GM21381 (cell line): Measurements from ENCODE around the gene NISCH.
A peak's percentile ranks its signal among the peaks of the same experiment; 100 is the strongest.

Experiments used
- ATAC-seq: cut with Tn5 transposase; IDR thresholded peaks from one replicate; pipeline ENCODE4 v1.9.1; 2021; ENCODE audit warnings: mild to moderate bottlenecking, moderate library complexity; ENCODE audit not compliant: unreplicated experiment

The NISCH gene

DNA sequence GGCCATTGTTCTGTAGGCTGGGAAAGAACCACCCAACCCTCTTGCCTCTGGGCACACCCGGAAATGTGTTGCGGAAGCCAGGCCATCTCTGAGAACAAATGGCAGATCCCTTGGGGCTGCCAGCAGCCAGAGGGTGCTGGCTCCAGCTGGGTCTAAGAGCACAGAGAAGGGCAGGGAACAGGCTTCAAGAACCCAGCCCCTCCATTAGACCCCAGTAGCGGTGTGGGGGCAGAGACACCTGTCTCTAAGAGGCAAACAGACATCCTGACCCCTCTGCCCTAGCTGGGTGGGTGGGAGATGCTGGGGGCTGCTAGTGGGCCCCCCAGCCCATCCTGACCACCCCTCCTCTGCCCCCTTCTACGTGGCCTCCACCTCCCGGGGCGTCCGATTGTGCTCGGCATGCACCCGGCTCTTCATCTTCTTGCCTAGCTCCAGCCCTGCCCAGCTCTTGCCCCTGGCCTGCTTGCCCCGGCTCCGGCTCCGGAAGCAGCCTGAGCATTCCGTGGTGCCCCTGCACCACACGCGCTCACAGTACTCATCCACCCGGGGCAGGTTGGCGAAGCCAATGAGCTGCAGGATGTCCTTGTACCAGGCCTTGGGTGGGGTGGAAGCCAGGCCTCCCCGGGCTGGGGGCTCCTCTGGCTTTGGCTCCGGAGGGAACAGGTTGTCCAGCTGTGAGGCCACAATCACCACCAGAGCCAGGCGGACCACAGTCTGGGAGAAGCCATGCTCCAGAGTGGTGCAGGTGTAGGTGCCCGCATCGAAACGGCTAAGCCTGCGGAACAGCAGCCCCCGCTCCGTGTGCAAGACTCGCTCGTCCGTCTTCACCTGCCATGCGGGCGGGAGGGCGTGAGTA lies 19.9 kb upstream of the NISCH start:
- ATAC-seq = no peak

GRCh38 chr3:52436500-52437149 lies 18.8 kb upstream of the NISCH start:
- no peak for ATAC-seq

DNA sequence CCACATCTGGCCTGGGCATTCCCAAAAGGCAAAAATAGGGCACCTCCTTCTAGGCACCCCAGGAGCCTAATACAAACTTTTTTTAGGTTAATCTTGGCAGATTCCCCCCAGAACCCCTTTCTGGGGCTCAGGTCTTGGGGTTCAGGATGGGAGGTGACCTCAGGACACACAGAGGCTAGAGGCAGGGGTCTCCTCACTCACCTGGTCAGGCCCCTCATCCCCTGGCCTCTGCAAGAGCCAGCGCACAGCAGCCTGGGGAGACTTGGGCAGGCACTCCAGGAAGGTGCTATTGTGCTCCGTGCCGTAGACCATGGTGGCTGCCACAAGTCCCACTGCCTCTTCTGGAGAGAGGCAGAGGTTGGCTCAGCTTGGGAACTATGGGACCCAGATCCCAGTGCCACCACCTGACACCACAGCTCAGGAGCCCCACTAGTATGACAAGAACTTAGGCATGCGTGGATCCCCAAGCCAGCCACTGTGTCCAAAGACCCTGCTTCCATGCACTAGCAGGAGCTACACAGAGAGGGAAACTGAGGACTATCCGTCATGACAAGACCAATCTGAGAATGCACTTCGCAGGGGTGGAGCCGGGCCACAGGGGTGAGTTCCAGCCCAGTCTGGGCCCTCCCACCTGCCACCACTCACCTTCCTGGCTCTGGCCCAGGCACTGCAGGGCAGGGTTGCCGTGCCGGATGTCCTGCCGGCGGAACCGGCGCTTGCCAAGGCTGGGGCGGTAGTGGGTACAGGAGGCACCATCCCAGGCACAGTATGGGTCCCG lies 17.9 kb upstream of the NISCH start:
- no peak for ATAC-seq

DNA sequence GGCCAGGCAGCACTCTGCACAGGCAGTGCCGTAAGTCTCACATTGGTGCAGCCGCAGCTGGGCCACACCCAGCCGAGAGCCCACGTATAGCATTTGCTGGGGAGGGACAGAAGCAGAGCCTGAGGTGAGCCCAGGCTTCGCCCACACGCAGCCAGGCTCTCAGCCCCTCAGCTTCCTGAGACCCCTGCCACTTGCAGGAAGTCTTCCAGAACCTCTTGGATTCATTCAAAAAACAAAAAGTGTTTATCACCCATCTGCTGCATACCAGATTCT lies 17.4 kb upstream of the NISCH start:
- ATAC-seq = no peak

DNA sequence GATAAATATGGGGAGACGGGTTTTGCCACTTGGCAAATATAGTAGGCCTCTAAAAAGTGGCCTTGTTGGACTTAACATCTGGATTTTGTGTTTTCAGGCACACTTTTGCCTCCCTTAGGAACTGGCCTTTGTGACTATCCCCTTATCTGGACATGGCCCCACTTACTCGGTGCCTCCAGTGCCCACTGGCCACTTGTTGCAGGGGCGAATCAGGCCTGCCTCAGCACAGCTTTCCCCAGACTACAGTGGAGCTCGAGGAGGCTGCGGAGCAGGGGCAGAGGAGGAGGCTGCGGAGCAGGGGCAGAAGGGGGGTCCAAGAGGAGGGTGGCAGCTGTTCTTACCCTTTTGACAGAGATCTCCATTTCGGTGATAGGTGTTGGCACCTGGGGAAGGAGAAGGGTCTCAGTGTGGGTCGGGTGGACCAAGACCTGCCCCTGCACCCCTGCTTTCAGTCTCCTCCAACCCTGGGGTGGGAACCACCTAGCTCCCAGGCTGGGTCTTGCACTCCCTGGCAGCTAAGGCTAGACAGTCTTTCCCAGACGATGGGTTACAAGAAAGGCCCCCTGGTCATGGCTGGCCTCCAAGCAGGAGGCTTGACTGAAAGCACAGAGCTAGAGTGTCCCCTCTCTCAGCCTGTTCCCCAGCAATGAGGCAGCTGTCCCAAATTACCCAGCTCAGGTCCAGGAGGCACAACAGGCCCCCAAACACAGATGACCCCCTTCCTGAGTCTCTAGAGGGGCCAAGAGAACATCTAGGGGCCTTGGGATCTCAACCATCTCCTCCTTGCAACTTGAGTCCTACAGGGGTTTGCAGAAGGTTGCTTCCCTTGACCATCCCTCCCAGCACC lies 16.6 kb upstream of the NISCH start:
- no peak for ATAC-seq

- no peak for ATAC-seq
These were observed 15.8 kb upstream of the NISCH start for GRCh38 chr3:52439426-52440248.

GRCh38 chr3:52440249-52440551 lies 15.2 kb upstream of the NISCH start:
- no peak for ATAC-seq

DNA sequence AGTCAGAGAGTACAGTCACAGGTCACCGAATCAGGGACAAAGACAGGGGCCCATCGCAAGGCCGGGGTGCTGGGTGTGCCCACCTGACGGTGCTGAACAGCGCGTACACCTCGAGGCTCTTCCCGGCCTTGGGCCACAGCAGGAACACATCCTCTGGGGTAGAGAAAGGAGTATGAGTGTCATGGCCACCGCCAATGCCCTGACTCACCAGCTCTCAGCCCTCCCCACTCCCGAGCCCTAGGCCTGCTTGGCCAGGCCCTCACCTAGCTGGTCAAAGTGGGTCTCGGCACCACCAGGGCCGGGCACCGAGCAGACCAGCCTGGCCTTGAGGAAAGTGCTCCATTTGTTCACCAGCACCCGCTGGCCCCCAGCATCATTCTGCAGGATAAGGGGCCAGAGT lies 14.7 kb upstream of the NISCH start:
- no peak for ATAC-seq

DNA sequence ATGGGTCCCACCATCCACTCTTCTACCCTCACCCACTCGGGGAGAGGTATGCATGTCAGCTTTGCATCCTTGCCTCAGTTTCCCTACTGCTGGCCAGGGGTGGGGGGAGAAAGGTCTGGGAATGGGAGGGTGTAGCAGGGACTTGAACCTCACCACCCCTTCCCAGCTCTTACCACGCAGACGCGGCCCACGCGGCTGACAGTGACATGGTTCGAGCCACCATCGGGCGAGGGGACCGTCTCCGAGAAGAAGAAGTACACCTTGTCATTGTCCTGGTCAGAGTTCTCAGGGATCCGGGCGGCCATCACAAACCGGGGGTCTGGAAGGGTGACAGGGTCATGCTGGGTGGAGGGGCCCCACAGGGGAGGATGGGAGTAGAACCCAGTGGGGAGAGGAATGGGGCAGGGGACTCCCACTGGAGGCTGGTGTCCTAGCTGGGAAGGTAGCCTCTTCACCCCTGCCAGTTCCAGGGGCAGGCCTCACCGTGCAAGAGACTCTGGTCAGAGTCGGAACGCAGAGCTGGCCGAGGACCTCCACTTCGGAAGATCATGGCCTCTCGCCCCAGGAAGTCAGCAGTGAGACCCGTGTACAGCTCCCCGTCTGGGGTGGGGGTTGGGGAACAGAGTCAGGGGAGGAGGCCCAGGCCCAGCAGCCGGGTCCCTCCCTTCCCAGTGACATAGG lies 14.2 kb upstream of the NISCH start:
- ATAC-seq = no peak

GRCh38 chr3:52441772-52442332 lies 13.6 kb upstream of the NISCH start:
- no peak for ATAC-seq

DNA sequence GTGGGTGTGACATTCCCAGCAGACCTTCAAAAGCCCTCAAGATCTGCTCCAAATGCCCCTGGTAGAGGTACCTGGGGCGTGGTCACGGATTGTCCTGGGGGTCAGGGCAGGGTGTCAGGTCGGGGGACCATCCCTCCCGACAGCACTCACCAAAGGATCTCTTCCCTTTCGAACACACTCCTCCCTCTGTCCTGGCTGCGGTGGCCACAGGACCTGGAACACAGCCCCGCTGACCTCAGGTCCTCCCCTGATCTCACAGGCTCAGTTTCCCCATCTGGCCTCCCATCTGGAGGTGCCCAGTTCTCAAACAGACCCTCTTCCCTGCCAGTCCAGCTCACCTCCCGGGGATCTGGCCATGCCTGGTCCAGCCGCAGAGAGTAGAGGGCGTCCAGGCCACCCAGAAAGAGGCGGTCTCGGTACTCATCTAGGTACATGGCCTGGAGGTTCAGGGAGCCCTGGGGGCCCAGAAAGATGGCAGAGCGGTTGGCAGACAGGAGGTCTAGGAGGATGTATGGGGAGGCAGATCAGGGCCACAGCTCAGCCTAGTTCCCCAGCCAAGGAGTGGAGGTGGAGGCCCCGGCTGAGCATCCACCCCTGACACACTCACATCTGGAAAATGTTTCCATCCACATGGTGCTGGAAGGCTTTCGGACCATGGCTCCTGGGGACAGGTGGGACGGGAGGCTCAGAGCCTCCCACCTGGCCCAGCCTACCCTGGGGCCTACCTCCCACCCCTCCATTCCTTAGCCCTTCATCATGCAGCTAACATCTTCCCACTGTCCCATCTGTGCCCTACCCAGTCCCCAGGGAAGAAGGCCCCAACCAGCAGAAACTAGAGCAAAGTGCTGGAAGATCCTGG lies 12.8 kb upstream of the NISCH start:
- no peak for ATAC-seq

DNA sequence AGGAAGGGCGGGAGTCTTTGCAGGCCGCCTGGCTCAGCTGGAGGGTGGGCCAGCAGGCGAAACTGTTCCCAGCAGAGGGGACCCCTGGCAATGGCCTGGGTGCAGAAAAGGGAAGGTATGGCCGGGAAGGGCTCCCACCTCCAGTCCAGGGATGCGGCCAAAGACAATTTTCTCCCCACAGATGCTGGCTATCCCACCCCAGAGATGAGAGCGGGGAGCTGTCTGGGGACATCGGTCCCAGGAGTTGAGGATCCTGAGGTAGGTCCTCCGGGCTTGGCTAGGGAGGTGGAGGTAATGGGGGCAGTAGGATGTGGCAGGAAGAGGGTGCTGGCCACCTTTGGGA lies 12.2 kb upstream of the NISCH start:
- no peak for ATAC-seq

DNA sequence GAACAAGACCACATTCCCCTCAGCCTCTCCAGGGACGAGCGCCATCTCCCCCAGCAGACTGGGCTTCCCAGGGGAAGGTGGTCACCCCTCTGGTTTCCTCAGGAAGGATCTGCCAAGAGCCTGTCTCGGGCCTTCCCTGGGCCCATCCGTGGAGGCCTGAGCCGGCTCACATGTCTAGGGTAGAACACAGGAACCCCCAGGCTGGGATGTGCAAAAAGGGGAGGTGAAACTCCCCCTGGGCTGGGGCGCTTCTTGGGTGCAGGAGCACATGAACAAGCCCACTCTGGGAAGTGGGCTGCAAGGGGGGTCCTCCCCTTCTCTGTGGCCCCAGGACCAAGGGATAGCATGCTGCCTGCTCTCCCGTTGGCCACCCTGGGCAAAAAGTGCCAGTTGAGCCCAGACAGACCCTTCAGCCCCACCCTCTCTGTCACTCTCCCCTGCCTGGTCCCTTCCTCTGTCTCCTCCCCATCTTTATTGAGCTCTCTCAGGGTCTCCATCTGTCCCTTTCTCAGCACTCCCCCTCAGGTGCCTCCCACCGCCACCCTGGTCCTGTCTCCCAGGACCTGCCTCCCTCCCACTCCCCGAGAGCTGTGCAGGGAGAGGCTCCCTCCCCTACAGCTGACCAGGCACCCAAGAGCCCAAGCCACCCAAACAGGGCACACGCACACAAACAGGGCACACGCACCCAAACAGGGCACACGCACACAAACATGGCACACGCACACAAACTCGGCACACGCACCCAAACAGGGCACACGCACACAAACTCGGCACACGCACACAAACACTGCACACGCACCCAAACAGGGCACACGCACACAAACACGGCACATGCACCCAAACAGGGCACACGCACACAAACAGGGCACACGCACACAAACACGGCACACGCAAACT lies 11.4 kb upstream of the NISCH start:
- no peak for ATAC-seq

- peak; percentile 78 for ATAC-seq
These were observed 10.3 kb upstream of the NISCH start, which contains the start of gene SEMA3G for GRCh38 chr3:52444860-52445793. TSS of gene SEMA3G (minus strand) at chr3:52445103. CDS start at chr3:52445027, 76 bp downstream.

DNA sequence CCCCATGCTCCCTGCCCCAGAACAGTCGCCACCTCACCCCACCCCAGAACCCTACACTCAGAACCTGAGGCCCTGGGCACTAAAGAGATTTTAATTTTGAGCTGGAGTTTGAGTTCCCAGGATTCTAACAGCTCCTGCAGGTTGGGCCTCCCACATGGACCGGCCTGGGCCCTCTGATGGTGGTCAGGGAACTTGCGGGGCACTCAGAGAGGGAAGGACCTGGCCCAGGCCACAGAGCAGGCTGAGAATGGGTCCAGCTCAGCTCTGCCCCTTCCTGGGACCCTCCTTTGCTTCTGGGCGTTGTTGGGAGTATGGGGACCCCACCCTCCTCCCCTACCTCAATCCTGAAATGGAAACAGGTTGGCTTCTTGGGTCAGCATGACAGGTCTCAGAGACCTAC lies 9.4 kb upstream of the NISCH start:
- no peak for ATAC-seq
